ENCODE measurements around the gene BCL2.
A peak's percentile ranks its signal among the peaks of the same experiment; 100 is the strongest.

The BCL2 gene

GRCh38 chr18:63137999-63138435 is 181.6 kb downstream of the BCL2 start:
- no peak for DNase-seq

GRCh38 chr18:63135101-63135500 is 184.5 kb downstream of the BCL2 start:
- no peak for DNase-seq

- DNase-seq, result peak; percentile 83
These were observed 186.8 kb downstream of the BCL2 start for GRCh38 chr18:63132819-63133200.

GRCh38 chr18:63131959-63132818 is 187.4 kb downstream of the BCL2 start:
- DNase-seq, result peak; percentile 84

- peak; percentile 52 for DNase-seq
These were observed 188.2 kb downstream of the BCL2 start for GRCh38 chr18:63131106-63131958.

- DNase-seq, result no peak
These were observed 189.4 kb downstream of the BCL2 start for GRCh38 chr18:63130176-63130575.

- no peak for DNase-seq
These were observed 191.2 kb downstream of the BCL2 start for GRCh38 chr18:63128237-63128974.

GRCh38 chr18:63126134-63127069 is 193.2 kb downstream of the BCL2 start:
- no peak for DNase-seq

GRCh38 chr18:63120620-63121019 is 198.9 kb downstream of the BCL2 start:
- DNase-seq, result no peak

GRCh38 chr18:63119647-63120046 is 199.9 kb downstream of the BCL2 start:
- DNase-seq, result peak; percentile 56

- DNase-seq, result no peak
These were observed 205.5 kb downstream of the BCL2 start for GRCh38 chr18:63113899-63114565.

- DNase-seq, result no peak
These were observed 206.9 kb downstream of the BCL2 start for GRCh38 chr18:63112706-63113105.

- peak; percentile 79 for DNase-seq
These were observed 207.7 kb downstream of the BCL2 start for GRCh38 chr18:63111671-63112402.

- no peak for DNase-seq
These were observed 209.8 kb downstream of the BCL2 start for GRCh38 chr18:63109802-63110201.

GRCh38 chr18:63109022-63109421 is 210.5 kb downstream of the BCL2 start:
- DNase-seq, result no peak

- DNase-seq, result no peak
These were observed 211.6 kb downstream of the BCL2 start for GRCh38 chr18:63107931-63108330.

- no peak for DNase-seq
These were observed 212.3 kb downstream of the BCL2 start for GRCh38 chr18:63107171-63107845.

GRCh38 chr18:63106727-63107126 is 212.8 kb downstream of the BCL2 start:
- no peak for DNase-seq

GRCh38 chr18:63105636-63106316 is 213.8 kb downstream of the BCL2 start:
- no peak for DNase-seq
